Kidney (tissue), 14 donors: ENCODE data around the gene BEND5. TPM values are rescaled to one million over a fixed set of nuclear protein-coding genes. Genes with fewer than 3 reads are reported as not detected.

Experiments used
- DNase-seq, 5 donors: peaks; one replicate each; pipeline ENCODE4 v3.0.0-alpha.2; 2013 to 2020
- FAIRE-seq: peaks from 2 replicates; lab custom pipeline; 2012; peaks lifted over from hg19 to GRCh38; lab: Jason Lieb, UNC
- H3K27ac ChIP-seq, 2 donors: one replicate each; pipeline ENCODE4 v1.7.0; 2013; ENCODE audit warnings: low read depth in 2 of 2, low read length in 2 of 2, inconsistent platforms in 1 of 2
- H3K27me3 ChIP-seq: one replicate; pipeline ENCODE4 v1.7.1; 2013; ENCODE audit warnings: low read length, inconsistent platforms; ENCODE audit not compliant: control insufficient read depth, insufficient read depth
- H3K36me3 ChIP-seq, 3 donors: one replicate each; pipeline versions ENCODE4 v1.7.0 to v1.7.1; 2013; ENCODE audit warnings: low read length in 3 of 3, control low read depth in 1 of 3, inconsistent platforms in 1 of 3; ENCODE audit not compliant: insufficient read depth in 3 of 3, control insufficient read depth in 2 of 3
- H3K4me1 ChIP-seq, 3 donors: one replicate each; pipeline versions ENCODE4 v1.7.0 to v1.7.1; 2013; ENCODE audit warnings: low read length in 3 of 3, inconsistent platforms in 1 of 3, low read depth in 1 of 3; ENCODE audit not compliant: control insufficient read depth in 2 of 3, insufficient read depth in 2 of 3
- H3K4me3 ChIP-seq, 3 donors: one replicate each; pipeline versions ENCODE4 v1.7.0 to v1.8.1; 2013; ENCODE audit warnings: low read length in 3 of 3, control low read depth in 1 of 3, inconsistent platforms in 1 of 3
- H3K9ac ChIP-seq, 3 donors: one replicate each; pipeline versions ENCODE4 v1.7.0 to v1.7.1; 2013; ENCODE audit warnings: low read length in 3 of 3, control low read depth in 1 of 3, inconsistent platforms in 1 of 3
- H3K9me3 ChIP-seq, 3 donors: one replicate each; pipeline versions ENCODE4 v1.7.0 to v1.7.1; 2013; ENCODE audit warnings: low read length in 3 of 3, control low read depth in 1 of 3, inconsistent platforms in 1 of 3; ENCODE audit not compliant: control insufficient read depth in 2 of 3, insufficient read depth in 1 of 3
- intact Hi-C: fragments of 100-400 bp; cut with DNase I; formaldehyde crosslinking; loops from one replicate; pipeline ENCODE4 v1.11.1; 2022
- polyA plus RNA-seq: library from polyadenylated mRNA; stranded (reverse); fragments of 350-450 nt; fragmentation: Illumina TruSeq; extraction: RNeasy Lipid Tissue Mini Kit (QIAGEN cat#74804); gene quantifications from one replicate; pipeline ENCODE4 v1.2.3, GENCODE V29; 2014; ENCODE audit warnings: low read depth, low replicate concordance; ENCODE audit not compliant: insufficient read depth
- total RNA-seq: library from RNA; stranded (reverse); fragmentation: NEBNext Ultra II Directional; extraction: Animal tissue kit (Norgen Biotek cat#: 25700); gene quantifications from one replicate; pipeline ENCODE4 v1.2.1, GENCODE V29; 2021
- TF ChIP-seq, protein P1 (sequence below): IDR thresholded peaks from 3 replicates; pipeline ENCODE4 v1.5.1; 2012; ENCODE audit warnings: mild to moderate bottlenecking, moderate library complexity, borderline replicate concordance; ENCODE audit not compliant: insufficient read depth; ENCODE audit errors: extremely low read depth
- donor health status: control.
- donor health status: control.
- donor health status: control.
- donor health status: control.
- donor health status: control.
- donor health status: DM: yes; HTN: yes; CAD: no.
- donor health status: Normal renal cell carcinoma (clear cell type).

The BEND5 gene
- total and polyA plus RNA-seq, 2 donors from 2014 or later: 11.6 to 27.1 TPM

DNA sequence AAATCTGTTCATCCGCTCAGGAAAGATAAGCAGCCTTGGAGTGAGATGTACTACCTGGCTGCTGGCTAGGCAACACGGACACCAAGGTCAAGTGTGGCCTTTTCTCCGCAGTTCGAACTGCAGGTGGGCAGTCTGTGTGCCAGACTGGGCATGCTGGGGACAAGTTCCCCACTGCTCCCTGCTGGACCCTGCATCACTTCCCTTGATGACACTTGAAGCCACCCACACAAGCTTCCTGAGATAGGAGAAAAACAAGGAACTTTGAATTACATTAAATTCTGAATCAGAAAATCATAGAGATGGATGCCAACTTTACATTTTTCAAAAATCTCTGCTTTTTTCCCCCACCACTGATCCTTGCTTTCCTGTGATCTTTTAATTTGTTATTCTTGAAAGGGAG, 38.3 kb downstream of the BEND5 start:
- FAIRE-seq (no peak), DNase-seq (no peak)
- Histone ChIP-seq H3K36me3 (peaks cover 21 to 40% (median 40%) of the 10 kb centered on the region in 3 donors), H3K4me3 (no peak overlapping the region), H3K27me3 (no peaks in the 10 kb centered on the region), H3K27ac (no peak overlapping the region), H3K4me1 (peaks cover 0 to 6% (median 2%) of the 10 kb centered on the region in 3 donors), H3K9ac (no peak overlapping the region), H3K9me3 (no peaks in the 10 kb centered on the region)
- TF ChIP-seq, protein P1, sequence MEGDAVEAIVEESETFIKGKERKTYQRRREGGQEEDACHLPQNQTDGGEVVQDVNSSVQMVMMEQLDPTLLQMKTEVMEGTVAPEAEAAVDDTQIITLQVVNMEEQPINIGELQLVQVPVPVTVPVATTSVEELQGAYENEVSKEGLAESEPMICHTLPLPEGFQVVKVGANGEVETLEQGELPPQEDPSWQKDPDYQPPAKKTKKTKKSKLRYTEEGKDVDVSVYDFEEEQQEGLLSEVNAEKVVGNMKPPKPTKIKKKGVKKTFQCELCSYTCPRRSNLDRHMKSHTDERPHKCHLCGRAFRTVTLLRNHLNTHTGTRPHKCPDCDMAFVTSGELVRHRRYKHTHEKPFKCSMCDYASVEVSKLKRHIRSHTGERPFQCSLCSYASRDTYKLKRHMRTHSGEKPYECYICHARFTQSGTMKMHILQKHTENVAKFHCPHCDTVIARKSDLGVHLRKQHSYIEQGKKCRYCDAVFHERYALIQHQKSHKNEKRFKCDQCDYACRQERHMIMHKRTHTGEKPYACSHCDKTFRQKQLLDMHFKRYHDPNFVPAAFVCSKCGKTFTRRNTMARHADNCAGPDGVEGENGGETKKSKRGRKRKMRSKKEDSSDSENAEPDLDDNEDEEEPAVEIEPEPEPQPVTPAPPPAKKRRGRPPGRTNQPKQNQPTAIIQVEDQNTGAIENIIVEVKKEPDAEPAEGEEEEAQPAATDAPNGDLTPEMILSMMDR: no peak
- intact Hi-C loops: no loop called here

DNA sequence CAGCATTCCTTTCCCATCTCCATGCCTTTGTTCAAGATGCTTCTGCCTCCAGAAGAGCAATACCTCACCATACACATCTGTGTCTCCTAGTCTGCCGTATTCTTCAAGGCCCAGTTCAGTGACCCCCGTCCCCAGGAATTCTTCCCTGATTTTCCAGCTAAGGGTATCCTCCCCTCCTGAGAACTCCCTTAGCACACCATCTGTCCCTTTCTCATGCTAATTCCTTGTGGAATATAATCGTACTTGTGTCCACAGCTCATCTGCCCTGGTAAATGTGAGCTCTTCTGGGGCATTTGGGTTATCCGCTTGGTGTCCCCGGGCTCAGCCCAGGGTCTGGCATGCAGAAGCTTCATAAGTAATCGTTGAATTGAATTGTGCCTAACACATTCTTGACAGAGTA, 40.9 kb downstream of the BEND5 start:
- Histone ChIP-seq H3K27ac (no peak overlapping the region), H3K4me3 (no peak overlapping the region), H3K27me3 (no peaks in the 10 kb centered on the region), H3K9ac (no peak overlapping the region), H3K4me1 (peaks cover 0 to 6% (median 3%) of the 10 kb centered on the region in 3 donors), H3K36me3 (peaks cover 29 to 59% (median 44%) of the 10 kb centered on the region in 3 donors), H3K9me3 (no peaks in the 10 kb centered on the region)
- DNase-seq (no peak), FAIRE-seq (no peak)
- TF ChIP-seq, protein P1: no peak
- intact Hi-C loops: no loop called here

DNA sequence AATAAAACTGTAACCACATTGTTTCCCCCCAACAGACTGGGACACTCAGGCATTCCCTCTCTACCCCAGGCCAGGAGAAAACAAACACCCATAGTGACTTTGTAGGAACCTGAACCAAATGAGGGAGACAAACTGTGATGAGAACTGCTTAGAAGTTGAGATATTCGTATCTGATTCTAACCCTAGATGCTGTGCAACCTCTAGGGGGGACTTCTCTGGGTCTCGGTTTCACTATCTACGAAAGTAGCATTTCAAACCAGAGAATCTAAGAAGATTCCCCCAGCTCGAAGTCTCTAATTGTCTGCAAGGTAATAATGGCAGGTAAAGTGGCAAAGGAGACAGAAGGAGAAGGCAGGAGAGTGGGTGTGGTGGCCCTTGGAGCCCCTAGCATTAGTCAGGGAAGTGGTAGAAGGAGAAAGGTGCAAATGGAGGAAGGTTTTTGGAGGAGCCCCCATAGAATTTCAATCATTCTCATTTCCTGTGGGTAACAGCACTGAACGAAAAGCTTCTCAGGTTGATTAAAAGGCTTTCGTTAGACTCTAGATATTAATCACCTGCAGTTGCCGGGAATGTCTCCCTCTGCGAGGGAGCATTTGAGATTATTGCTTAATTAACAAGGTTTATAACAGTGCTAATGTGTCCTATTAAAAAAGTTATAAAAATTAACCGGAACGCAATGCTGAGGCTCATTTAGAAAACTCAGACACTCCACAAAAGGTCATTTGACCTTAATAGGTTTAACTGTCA, 46.4 kb downstream of the BEND5 start:
- H3K9ac ChIP-seq: no peak overlapping the region
- FAIRE-seq (no peak), DNase-seq (no peak)
- intact Hi-C loops: no loop called here
- no peaks in the 10 kb centered on the region for H3K9me3 ChIP-seq
- H3K27me3 ChIP-seq: no peaks in the 10 kb centered on the region
- H3K4me3 ChIP-seq: no peak overlapping the region
- H3K4me1 ChIP-seq: peaks cover 0 to 10% (median 6%) of the 10 kb centered on the region in 3 donors
- TF ChIP-seq, protein P1: no peak
- peaks cover 21 to 36% (median 33%) of the 10 kb centered on the region in 3 donors for H3K36me3 ChIP-seq
- no peak overlapping the region for H3K27ac ChIP-seq
